Mesothelial cell of epicardium (in vitro differentiated cells): Measurements from ENCODE around the gene BROX. TPM values are rescaled to one million over a fixed set of nuclear protein-coding genes. Genes with fewer than 3 reads are reported as not detected.
A peak's percentile ranks its signal among the peaks of the same experiment; 100 is the strongest.
"Not testable (repeated sequence)": the region's sequence is repeated elsewhere in the genome, so short reads cannot be mapped to it uniquely, and the experiment has no call there.

Source experiments
- DNase-seq, 2 experiments: peaks; one replicate each; pipeline ENCODE4 v3.0.0; 2021; ENCODE audit warnings: low spot score in 2 of 2; ENCODE audit not compliant: unreplicated experiment in 2 of 2
- H3K27ac Mint-ChIP-seq: 2 replicates; pipeline ENCODE4 v1.8.0; 2021; ENCODE audit warnings: mixed read lengths
- H3K27me3 Mint-ChIP-seq: 2 replicates; pipeline ENCODE4 v1.8.0; 2021; ENCODE audit warnings: low read depth, mixed read lengths
- H3K36me3 Mint-ChIP-seq: 2 replicates; pipeline ENCODE4 v1.8.0; 2021; ENCODE audit warnings: mixed read lengths
- H3K4me1 Mint-ChIP-seq: 2 replicates; pipeline ENCODE4 v1.8.0; 2021; ENCODE audit warnings: mixed read lengths
- H3K4me3 Mint-ChIP-seq: 2 replicates; pipeline ENCODE4 v1.8.0; 2021; ENCODE audit warnings: mild to moderate bottlenecking, moderate library complexity, mixed read lengths
- H3K9me3 Mint-ChIP-seq: 2 replicates; pipeline ENCODE4 v1.8.0; 2021; ENCODE audit warnings: mixed read lengths
- CTCF ChIP-seq: fragments of 200-600 bp; sonication (generic); IDR thresholded peaks from one replicate; pipeline ENCODE4 v1.5.0; 2021; ENCODE audit warnings: antibody characterized with exemption; ENCODE audit not compliant: unreplicated experiment
- total RNA-seq: library from RNA; stranded (reverse); gene quantifications from 3 replicates; pipeline ENCODE4 v1.2.1, GENCODE V29; 2021

Gene BROX
- total RNA-seq, result 31.3 to 34.4 TPM (median 31.9 TPM) in 3 replicates

GRCh38 chr1:222712253-222713090, at the start of gene BROX, which contains the start of gene AIDA:
BROX (plus strand) TSS chr1:222712564; CDS start chr1:222715700, 3,136 bp downstream.
AIDA (minus strand) TSS chr1:222712491; CDS start chr1:222712317, 174 bp downstream.
- Mint-ChIP-seq H3K36me3 (peaks cover 10% of the 10 kb centered on the region), H3K27me3 (no peaks in the 10 kb centered on the region), H3K4me3 (peak within 1 kb of the TSS; percentile 98), H3K9me3 (no peaks in the 10 kb centered on the region), H3K27ac (peak within 1 kb of the TSS; percentile 99), H3K4me1 (peaks cover 26% of the 10 kb centered on the region)
- TF ChIP-seq CTCF, result no peak
- peak; percentile 88 to 98 for DNase-seq

GRCh38 chr1:222663431-222663934, 48.9 kb upstream of the BROX start:
- H3K4me3 Mint-ChIP-seq, result no peak overlapping the region
- DNase-seq, result no peak
- no peak for TF ChIP-seq CTCF
- H3K9me3 Mint-ChIP-seq, result no peaks in the 10 kb centered on the region
- H3K27ac Mint-ChIP-seq, result no peak overlapping the region
- H3K4me1 Mint-ChIP-seq, result no peaks in the 10 kb centered on the region
- H3K36me3 Mint-ChIP-seq, result peaks cover 33% of the 10 kb centered on the region
- no peaks in the 10 kb centered on the region for H3K27me3 Mint-ChIP-seq

GRCh38 chr1:222665964-222666363, 46.4 kb upstream of the BROX start:
- no peak for DNase-seq
- H3K27me3 Mint-ChIP-seq, result no peaks in the 10 kb centered on the region
- H3K4me3 Mint-ChIP-seq, result no peak overlapping the region
- peaks cover 27% of the 10 kb centered on the region for H3K36me3 Mint-ChIP-seq
- no peaks in the 10 kb centered on the region for H3K4me1 Mint-ChIP-seq
- TF ChIP-seq CTCF, result no peak
- H3K27ac Mint-ChIP-seq, result no peak overlapping the region
- H3K9me3 Mint-ChIP-seq, result no peaks in the 10 kb centered on the region

GRCh38 chr1:222668184-222668583, 44.2 kb upstream of the BROX start:
- H3K36me3 Mint-ChIP-seq, result peaks cover 29% of the 10 kb centered on the region
- not testable (repeated sequence) for DNase-seq, H3K9me3 Mint-ChIP-seq, H3K4me1 Mint-ChIP-seq, H3K27me3 Mint-ChIP-seq, H3K4me3 Mint-ChIP-seq, H3K27ac Mint-ChIP-seq

- H3K27ac Mint-ChIP-seq, H3K27me3 Mint-ChIP-seq, H3K4me3 Mint-ChIP-seq, DNase-seq, H3K9me3 Mint-ChIP-seq, H3K4me1 Mint-ChIP-seq: not testable (repeated sequence)
- H3K36me3 Mint-ChIP-seq, result peaks cover 32% of the 10 kb centered on the region
Measured at GRCh38 chr1:222669107-222669506, 43.3 kb upstream of the BROX start.

- H3K4me1 Mint-ChIP-seq, result no peaks in the 10 kb centered on the region
- TF ChIP-seq CTCF, result no peak
- no peaks in the 10 kb centered on the region for H3K27me3 Mint-ChIP-seq
- H3K4me3 Mint-ChIP-seq, result no peak overlapping the region
- no peak overlapping the region for H3K27ac Mint-ChIP-seq
- peaks cover 37% of the 10 kb centered on the region for H3K36me3 Mint-ChIP-seq
- H3K9me3 Mint-ChIP-seq, result no peaks in the 10 kb centered on the region
- DNase-seq, result no peak
Measured at GRCh38 chr1:222670110-222670509, 42.3 kb upstream of the BROX start.
